ENCODE data around the gene PIF1.

Gene PIF1

GRCh38 chr15:64847876-64848716 is 22.6 kb upstream of the PIF1 start:
- no peak for TF ChIP-seq CTCF (IDR thresholded peaks at IDR 0.05; ENCODE audit: low read depth, low read length)
- no peak for DNase-seq (ENCODE audit: low read depth, low spot score)
- in situ Hi-C loops (cut with HindIII; ENCODE audit: low sequenced_read_pairs), result no loop called here
- no peak overlapping the region for H3K4me3 ChIP-seq (ENCODE audit: low read depth, low read length)

DNA sequence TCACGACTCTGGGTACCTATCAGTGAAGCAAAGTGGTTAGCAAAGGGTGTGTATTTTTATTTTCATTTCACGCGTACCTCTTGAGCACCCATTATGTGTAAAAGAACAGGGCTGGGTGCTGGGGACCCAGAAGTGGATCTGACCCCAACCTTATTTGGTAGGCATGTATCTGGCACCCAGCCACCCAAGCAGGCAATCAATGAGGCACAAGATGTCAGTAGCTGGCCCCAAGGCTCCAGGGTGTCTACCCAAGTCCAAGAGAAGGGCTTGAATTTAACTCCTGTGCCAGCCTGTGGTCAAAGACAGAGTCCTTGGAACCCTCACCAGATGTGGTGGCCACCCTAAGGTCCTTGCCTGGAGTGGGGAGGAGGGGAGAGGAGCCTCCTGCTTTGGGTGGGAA is 22.0 kb upstream of the PIF1 start:
- DNase-seq (ENCODE audit: low read depth, low spot score), result no peak
- TF ChIP-seq CTCF (IDR thresholded peaks at IDR 0.05; ENCODE audit: low read depth, low read length), result no peak
- H3K4me3 ChIP-seq (ENCODE audit: low read depth, low read length), result no peak overlapping the region
- in situ Hi-C loops (cut with HindIII; ENCODE audit: low sequenced_read_pairs), result no loop called here

GRCh38 chr15:64847016-64847415 is 21.6 kb upstream of the PIF1 start:
- no peak for DNase-seq (ENCODE audit: low read depth, low spot score)
- TF ChIP-seq CTCF (IDR thresholded peaks at IDR 0.05; ENCODE audit: low read depth, low read length), result no peak
- in situ Hi-C loops (cut with HindIII; ENCODE audit: low sequenced_read_pairs), result no loop called here
- no peak overlapping the region for H3K4me3 ChIP-seq (ENCODE audit: low read depth, low read length)

DNA sequence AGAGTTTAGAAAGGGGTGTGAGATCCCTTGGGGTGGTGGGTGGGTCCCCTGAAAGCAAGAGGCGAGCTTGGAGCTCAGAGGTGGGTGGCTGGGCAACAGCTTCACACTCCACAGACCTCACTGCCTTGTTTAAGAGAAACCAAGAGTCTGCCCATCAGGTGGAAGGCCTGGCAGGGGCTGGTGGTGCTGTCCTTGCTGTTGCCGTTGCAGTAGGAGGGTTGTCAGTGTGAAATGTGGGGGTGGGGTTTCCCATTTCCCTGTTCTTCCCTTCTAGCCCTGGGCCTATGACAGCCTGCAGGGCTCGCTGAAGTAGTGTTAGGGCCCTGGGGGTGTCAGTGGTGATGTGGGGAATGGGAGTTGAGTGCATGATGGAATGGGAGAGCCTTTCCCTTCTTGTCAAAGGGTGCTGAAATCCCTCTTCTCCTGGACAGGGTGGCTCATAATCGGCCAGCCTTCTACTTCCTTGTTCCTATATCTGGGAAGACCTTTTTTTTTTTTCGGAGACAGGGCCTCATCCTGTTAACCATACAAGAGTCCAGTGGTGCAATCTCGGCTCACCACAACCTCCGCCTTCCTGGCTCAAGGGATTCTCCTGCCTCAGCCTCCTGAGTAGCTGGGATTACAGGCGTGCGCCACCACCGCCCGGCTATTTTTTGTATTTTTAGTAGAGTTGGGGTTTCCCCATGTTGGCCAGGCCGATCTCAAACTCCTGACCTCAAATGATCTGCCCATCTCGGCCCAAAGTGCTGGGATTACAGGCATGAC is 20.6 kb upstream of the PIF1 start:
- in situ Hi-C loops (cut with HindIII; ENCODE audit: low sequenced_read_pairs), result no loop called here
- no peak overlapping the region for H3K4me3 ChIP-seq (ENCODE audit: low read depth, low read length)
- no peak for TF ChIP-seq CTCF (IDR thresholded peaks at IDR 0.05; ENCODE audit: low read depth, low read length)
- DNase-seq (ENCODE audit: low read depth, low spot score), result no peak

- in situ Hi-C loops (cut with HindIII; ENCODE audit: low sequenced_read_pairs), result no loop called here
- no peak overlapping the region for H3K4me3 ChIP-seq (ENCODE audit: low read depth, low read length)
- no peak for DNase-seq (ENCODE audit: low read depth, low spot score)
- TF ChIP-seq CTCF (IDR thresholded peaks at IDR 0.05; ENCODE audit: low read depth, low read length), result no peak
Observed at GRCh38 chr15:64845183-64845611, 19.8 kb upstream of the PIF1 start.

DNA sequence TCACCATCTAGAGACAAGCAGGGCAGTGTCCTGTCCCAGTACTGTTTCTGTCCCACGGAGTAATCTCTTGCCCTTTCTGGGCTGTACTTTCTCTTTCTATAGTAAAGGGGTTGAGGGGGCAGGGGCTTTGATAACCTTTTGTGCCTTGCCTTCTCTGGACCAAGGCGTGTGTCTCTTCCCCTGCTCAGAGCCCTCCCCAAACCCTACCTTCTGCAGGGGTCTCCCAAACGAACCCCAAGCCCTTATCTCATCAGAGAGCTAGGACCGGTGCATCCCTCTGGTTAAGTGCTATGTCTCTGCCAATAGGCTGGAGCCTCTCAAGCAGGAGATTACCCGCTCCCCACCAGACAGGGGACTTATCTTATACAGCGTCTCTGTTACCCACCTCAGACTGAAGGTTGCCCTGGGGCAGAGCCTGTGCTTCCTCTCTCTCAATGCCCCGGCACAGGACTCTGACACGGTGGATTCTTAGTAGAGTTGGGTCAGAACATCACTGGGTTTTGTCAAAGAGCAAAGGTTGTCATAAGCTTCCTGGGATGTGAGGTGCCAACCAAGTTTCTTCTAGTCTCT is 19.2 kb upstream of the PIF1 start:
- no peak for DNase-seq (ENCODE audit: low read depth, low spot score)
- no peak for TF ChIP-seq CTCF (IDR thresholded peaks at IDR 0.05; ENCODE audit: low read depth, low read length)
- no peak overlapping the region for H3K4me3 ChIP-seq (ENCODE audit: low read depth, low read length)
- in situ Hi-C loops (cut with HindIII; ENCODE audit: low sequenced_read_pairs), result no loop called here
